DND-41 (cell line): Measurements from ENCODE around the gene ABLIM1.

Experiments
- ATAC-seq: fragments of 200-7000 bp; cut with Tn5 transposase; 3 replicates; pipeline ENCODE4 v1.9.1; 2021; ENCODE audit warnings: low read depth; ENCODE audit not compliant: insufficient read depth
- DNase-seq: peaks from one replicate; pipeline ENCODE4 v3.0.0-alpha.2; 2020
- H2AFZ ChIP-seq: 2 replicates; pipeline ENCODE4 v1.6.0; 2012; ENCODE audit warnings: low read depth, low read length
- H3K27ac ChIP-seq: 2 replicates; pipeline ENCODE4 v1.5.1; 2012; ENCODE audit warnings: low read length, inconsistent platforms
- H3K27me3 ChIP-seq: fragments of 200-600 bp; sonication (generic); 2 replicates; pipeline ENCODE4 v1.6.0; 2012; ENCODE audit warnings: low read length, mild to moderate bottlenecking, inconsistent platforms; ENCODE audit not compliant: insufficient read depth, poor library complexity
- H3K36me3 ChIP-seq: 2 replicates; pipeline ENCODE4 v1.5.1; 2012; ENCODE audit warnings: low read length, inconsistent platforms; ENCODE audit not compliant: insufficient read depth
- H3K4me1 ChIP-seq: 2 replicates; pipeline ENCODE4 v1.5.1; 2012; ENCODE audit warnings: mild to moderate bottlenecking, low read length; ENCODE audit not compliant: insufficient read depth
- H3K4me2 ChIP-seq: 2 replicates; pipeline ENCODE4 v1.6.0; 2012; ENCODE audit warnings: mild to moderate bottlenecking, moderate library complexity, low read length, inconsistent platforms; ENCODE audit not compliant: insufficient read depth
- H3K4me3 ChIP-seq, 2 experiments: fragments of 200-600 bp in 1 of 2; shearing (Covaris generic) in 1 of 2; 2 replicates each; pipeline ENCODE4 v1.5.1; 2012 to 2016; ENCODE audit warnings: inconsistent platforms in 2 of 2, low read length in 2 of 2, mild to moderate bottlenecking in 2 of 2, low read depth in 1 of 2, moderate library complexity in 1 of 2
- H3K79me2 ChIP-seq: 2 replicates; pipeline ENCODE4 v1.6.0; 2012; ENCODE audit warnings: low read length, inconsistent platforms; ENCODE audit not compliant: insufficient read depth
- H3K9ac ChIP-seq: 2 replicates; pipeline ENCODE4 v1.6.0; 2012; ENCODE audit warnings: low read depth, mild to moderate bottlenecking, inconsistent platforms, low read length, moderate library complexity
- H3K9me3 ChIP-seq: 2 replicates; pipeline ENCODE4 v1.5.1; 2012; ENCODE audit warnings: low read length, moderate library complexity, mild to moderate bottlenecking, inconsistent platforms; ENCODE audit not compliant: insufficient read depth, severe bottlenecking
- H4K20me1 ChIP-seq: 2 replicates; pipeline ENCODE4 v1.6.0; 2012; ENCODE audit warnings: low read length; ENCODE audit not compliant: insufficient read depth
- CTCF ChIP-seq: IDR thresholded peaks from 2 replicates; pipeline ENCODE4 v1.5.1; 2012; ENCODE audit warnings: borderline replicate concordance, low read length, moderate library complexity, mild to moderate bottlenecking; ENCODE audit not compliant: poor library complexity, severe bottlenecking; ENCODE audit errors: extremely low read depth
- EZH2 ChIP-seq: IDR thresholded peaks from 3 replicates; pipeline ENCODE4 v1.6.1; 2012; ENCODE audit warnings: borderline replicate concordance, low read depth, mild to moderate bottlenecking, moderate library complexity, low read length, inconsistent platforms; ENCODE audit not compliant: severe bottlenecking

The ABLIM1 gene

GRCh38 chr10:114482480-114483304, 175.4 kb downstream of the ABLIM1 start:
- TF ChIP-seq CTCF (no peak), EZH2 (no peak)
- no peaks in the 10 kb centered on the region for H3K36me3 ChIP-seq

GRCh38 chr10:114481055-114481454, 177.0 kb downstream of the ABLIM1 start:
- Histone ChIP-seq H3K27me3 (peaks cover 17% of the 10 kb centered on the region), H4K20me1 (no peaks in the 10 kb centered on the region), H3K9me3 (no peaks in the 10 kb centered on the region), H3K4me2 (no peak overlapping the region), H3K27ac (no peak overlapping the region), H3K9ac (no peak overlapping the region), H3K4me1 (no peaks in the 10 kb centered on the region), H3K36me3 (no peaks in the 10 kb centered on the region), H3K4me3 (no peak overlapping the region), H2AFZ (no peak overlapping the region), H3K79me2 (no peaks in the 10 kb centered on the region)
- TF ChIP-seq CTCF (no peak), EZH2 (no peak)
- DNase-seq (no peak), ATAC-seq (no peak)

More at GRCh38 chr10:114482480-114483304, 175.4 kb downstream of the ABLIM1 start:
- Histone ChIP-seq H2AFZ (no peak overlapping the region), H4K20me1 (no peaks in the 10 kb centered on the region), H3K9ac (no peak overlapping the region), H3K4me3 (no peak overlapping the region), H3K27ac (no peak overlapping the region), H3K4me1 (no peaks in the 10 kb centered on the region), H3K4me2 (no peak overlapping the region), H3K27me3 (peaks cover 17% of the 10 kb centered on the region), H3K79me2 (no peaks in the 10 kb centered on the region), H3K9me3 (no peaks in the 10 kb centered on the region)
- ATAC-seq (no peak), DNase-seq (no peak)

- Histone ChIP-seq H3K9ac (no peak overlapping the region), H3K4me3 (no peak overlapping the region), H3K27me3 (peaks cover 17% of the 10 kb centered on the region), H4K20me1 (no peaks in the 10 kb centered on the region), H2AFZ (no peak overlapping the region), H3K27ac (no peak overlapping the region), H3K79me2 (no peaks in the 10 kb centered on the region), H3K9me3 (no peaks in the 10 kb centered on the region), H3K36me3 (no peaks in the 10 kb centered on the region), H3K4me1 (no peaks in the 10 kb centered on the region), H3K4me2 (no peak overlapping the region)
- no peak for ATAC-seq
- no peak for TF ChIP-seq CTCF
- TF ChIP-seq EZH2, result no peak
- no peak for DNase-seq
These were observed 178.2 kb downstream of the ABLIM1 start for GRCh38 chr10:114479836-114480235.
